Keratinocyte (primary cell): ENCODE results near the gene TTL. TPM values are rescaled to one million over a fixed set of nuclear protein-coding genes. Genes with fewer than 3 reads are reported as not detected.

Experiments
- DNase-seq: peaks from one replicate; pipeline ENCODE4 v3.0.0-alpha.2; 2011; ENCODE audit warnings: low read depth, missing footprints, low spot score
- FAIRE-seq: peaks from 2 replicates; lab custom pipeline; 2011; peaks lifted over from hg19 to GRCh38; lab: Jason Lieb, UNC
- H2AFZ ChIP-seq: 2 replicates; pipeline ENCODE4 v1.6.0; 2012; ENCODE audit warnings: low read length, control low read depth, inconsistent platforms; ENCODE audit not compliant: control insufficient read depth
- H3K27ac ChIP-seq: 2 replicates; pipeline ENCODE4 v1.5.1; 2011; ENCODE audit warnings: low read length; ENCODE audit not compliant: control insufficient read depth, insufficient read depth
- H3K27me3 ChIP-seq: 3 replicates; pipeline ENCODE4 v1.6.0; 2011; ENCODE audit warnings: low read length; ENCODE audit not compliant: control insufficient read depth, insufficient read depth; ENCODE audit errors: extremely low read depth
- H3K36me3 ChIP-seq, 2 experiments: 2 replicates in 1 of 2; 3 replicates in 1 of 2; pipeline ENCODE4 v1.5.1; 2011; ENCODE audit warnings: low read length in 2 of 2, mild to moderate bottlenecking in 1 of 2; ENCODE audit not compliant: control insufficient read depth in 2 of 2, insufficient read depth in 2 of 2; ENCODE audit errors: extremely low read depth in 1 of 2
- H3K4me1 ChIP-seq: 3 replicates; pipeline ENCODE4 v1.5.1; 2011; ENCODE audit warnings: low read length; ENCODE audit not compliant: control insufficient read depth, insufficient read depth; ENCODE audit errors: extremely low read depth
- H3K4me2 ChIP-seq: 3 replicates; pipeline ENCODE4 v1.6.0; 2011; ENCODE audit warnings: low read depth, low read length; ENCODE audit not compliant: control insufficient read depth, insufficient read depth; ENCODE audit errors: extremely low read depth
- H3K4me3 ChIP-seq, 3 experiments: fragments of 200-600 bp in 1 of 3; sonication (generic) in 1 of 3; 2 replicates in 2 of 3; 3 replicates in 1 of 3; pipeline ENCODE4 v1.5.1; 2011 to 2016; ENCODE audit warnings: low read length in 3 of 3, mild to moderate bottlenecking in 3 of 3, control low read depth in 2 of 3, inconsistent platforms in 1 of 3, low read depth in 1 of 3, mixed read lengths in 1 of 3, mixed run types in 1 of 3, moderate library complexity in 1 of 3; ENCODE audit not compliant: control insufficient read depth in 2 of 3, insufficient read depth in 2 of 3; ENCODE audit errors: extremely low read depth in 1 of 3
- H3K79me2 ChIP-seq: 2 replicates; pipeline ENCODE4 v1.6.0; 2012; ENCODE audit warnings: low read length; ENCODE audit not compliant: control insufficient read depth, insufficient read depth
- H3K9ac ChIP-seq: 3 replicates; pipeline ENCODE4 v1.6.0; 2011; ENCODE audit warnings: low read length; ENCODE audit not compliant: control insufficient read depth, insufficient read depth; ENCODE audit errors: extremely low read depth
- H3K9me1 ChIP-seq: 3 replicates; pipeline ENCODE4 v1.6.0; 2011; ENCODE audit warnings: low read length; ENCODE audit not compliant: control insufficient read depth, insufficient read depth; ENCODE audit errors: extremely low read depth
- H3K9me3 ChIP-seq: 2 replicates; pipeline ENCODE4 v1.5.1; 2012; ENCODE audit warnings: low read depth, low read length; ENCODE audit not compliant: control insufficient read depth
- H4K20me1 ChIP-seq: 3 replicates; pipeline ENCODE4 v1.6.0; 2011; ENCODE audit warnings: low read length; ENCODE audit not compliant: control insufficient read depth, insufficient read depth; ENCODE audit errors: extremely low read depth
- CTCF ChIP-seq, 3 experiments: IDR thresholded peaks in 1 of 3; conservative IDR thresholded peaks in 1 of 3; optimal IDR thresholded peaks in 1 of 3; 2 replicates in 2 of 3; 3 replicates in 1 of 3; pipeline versions ENCODE3 to v1.5.1; 2011; ENCODE audit warnings: low read length in 3 of 3, mild to moderate bottlenecking in 3 of 3, moderate library complexity in 2 of 3, control low read depth in 1 of 3, inconsistent platforms in 1 of 3; ENCODE audit not compliant: insufficient read depth in 2 of 3; ENCODE audit errors: extremely low read depth in 1 of 3
- EZH2 ChIP-seq: IDR thresholded peaks from one replicate; pipeline ENCODE4 v1.6.1; 2012; ENCODE audit warnings: inconsistent platforms, mild to moderate bottlenecking, low read length, moderate library complexity
- dilution Hi-C: fragments of 300-500 bp; cut with MboI; formaldehyde crosslinking; loops from one replicate; pipeline ENCODE4 v1.7.0; 2020; ENCODE audit warnings: low sequenced_read_pairs; ENCODE audit not compliant: extremely low pct_ligation_motif_present
- polyA plus RNA-seq, 5 experiments: library from polyadenylated mRNA; depleted of rRNA in 3 of 5; stranded (reverse) in 3 of 5; stranded (forward) in 1 of 5; unstranded in 1 of 5; fragments of >200 nt; gene quantifications; 1 replicate in 1 of 5; 2 replicates in 3 of 5; 3 replicates in 1 of 5; pipeline versions ENCODE4 v1.2.1 to v1.2.3, GENCODE V29; 2011 to 2012; ENCODE audit warnings: missing spikeins in 2 of 5, low read depth in 1 of 5, low replicate concordance in 1 of 5

The TTL gene
- polyA plus RNA-seq, 1 donor (not counting 4 experiments of a cell fraction or from before 2014, with no cell fraction given): 37.9 TPM

DNA sequence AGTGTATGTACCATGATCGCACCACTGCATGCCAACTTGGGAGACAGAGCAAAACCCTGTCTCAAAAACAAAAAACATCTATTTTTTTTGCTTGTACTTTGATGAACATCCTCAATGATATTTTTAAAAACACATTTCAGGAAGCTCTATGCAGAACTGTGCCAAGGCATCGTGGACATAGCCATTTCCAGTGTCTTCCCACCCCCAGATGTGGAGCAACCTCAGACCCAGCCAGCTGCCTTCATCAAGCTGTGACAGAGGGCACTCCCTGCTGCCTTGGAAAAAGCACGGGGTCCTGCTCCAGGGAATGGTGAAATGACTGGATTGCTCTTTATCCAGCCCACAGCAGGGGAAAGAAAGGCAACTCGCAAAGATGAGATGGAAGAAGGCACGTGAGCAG, 46.6 kb downstream of the TTL start:
- no peaks in the 10 kb centered on the region for H3K4me1 ChIP-seq
- no peak overlapping the region for H3K27ac ChIP-seq
- TF ChIP-seq EZH2 (no peak), CTCF (optimal IDR thresholded peaks at IDR 0.05 in 1 of 3, IDR thresholded peaks at IDR 0.05 in 1 of 3, conservative IDR thresholded peaks at IDR 0.05 in 1 of 3; ENCODE audit: extremely low read depth in 1 of 3, insufficient read depth in 2 of 3, low read length in 3 of 3) (no peak)
- H3K36me3 ChIP-seq: peaks cover 15 to 17% of the 10 kb centered on the region in 2 experiments
- no peaks in the 10 kb centered on the region for H3K9me1 ChIP-seq
- no peak for DNase-seq
- no peak overlapping the region for H3K4me3 ChIP-seq
- H3K27me3 ChIP-seq: no peaks in the 10 kb centered on the region
- H3K79me2 ChIP-seq: no peaks in the 10 kb centered on the region
- dilution Hi-C loops: no loop called here
- no peaks in the 10 kb centered on the region for H4K20me1 ChIP-seq
- no peak overlapping the region for H3K9ac ChIP-seq
- no peak overlapping the region for H3K4me2 ChIP-seq
- no peaks in the 10 kb centered on the region for H3K9me3 ChIP-seq
- no peak for FAIRE-seq
- H2AFZ ChIP-seq: no peak overlapping the region

DNA sequence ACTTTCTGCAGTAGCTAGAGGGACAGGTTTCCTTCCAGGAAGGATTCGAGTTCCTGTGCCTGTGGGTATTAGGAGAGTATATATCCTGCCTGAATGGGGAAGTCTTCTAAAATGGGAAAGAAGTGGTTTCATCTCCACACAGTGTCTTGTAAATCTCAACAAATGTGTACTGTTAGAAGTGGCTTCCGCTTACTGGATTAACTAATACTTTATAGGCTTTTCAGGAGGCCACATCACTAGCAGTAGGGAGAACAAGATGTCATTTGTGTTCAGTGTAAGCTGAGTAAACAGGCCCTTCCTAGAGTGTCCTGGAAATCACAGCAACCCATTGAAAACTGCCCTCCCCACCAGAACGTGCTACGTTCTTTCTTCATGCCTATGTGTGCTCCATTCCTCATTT, 47.8 kb downstream of the TTL start:
- TF ChIP-seq EZH2 (no peak), CTCF (optimal IDR thresholded peaks at IDR 0.05 in 1 of 3, IDR thresholded peaks at IDR 0.05 in 1 of 3, conservative IDR thresholded peaks at IDR 0.05 in 1 of 3; ENCODE audit: extremely low read depth in 1 of 3, insufficient read depth in 2 of 3, low read length in 3 of 3) (no peak)
- Histone ChIP-seq H3K4me1 (no peaks in the 10 kb centered on the region), H3K27ac (no peak overlapping the region), H3K9me1 (no peaks in the 10 kb centered on the region), H3K9me3 (no peaks in the 10 kb centered on the region), H3K4me2 (no peak overlapping the region), H2AFZ (no peak overlapping the region), H3K4me3 (no peak overlapping the region), H4K20me1 (no peaks in the 10 kb centered on the region), H3K36me3 (peaks cover 15 to 17% of the 10 kb centered on the region in 2 experiments), H3K27me3 (no peaks in the 10 kb centered on the region), H3K79me2 (no peaks in the 10 kb centered on the region), H3K9ac (no peak overlapping the region)
- DNase-seq (no peak), FAIRE-seq (no peak)
- dilution Hi-C loops: no loop called here
